HG03064 (cell line): ENCODE data around the gene FLCN.
"Not testable (repeated sequence)": the region's sequence is repeated elsewhere in the genome, so short reads cannot be mapped to it uniquely, and the experiment has no call there.

Experiments
- ATAC-seq: cut with Tn5 transposase; IDR thresholded peaks from one replicate; pipeline ENCODE4 v1.9.1; 2021; ENCODE audit warnings: low read depth; ENCODE audit not compliant: unreplicated experiment

Gene FLCN

GRCh38 chr17:17237026-17237799 is at the start of gene FLCN:
Gene FLCN, minus strand, starts transcription at chr17:17237168. Its CDS starts 9,031 bp downstream, at chr17:17228137.
- ATAC-seq = peak; percentile 69

GRCh38 chr17:17285951-17286350 is 49.0 kb upstream of the FLCN start:
- no peak for ATAC-seq

- ATAC-seq = peak; percentile 78
Measured at GRCh38 chr17:17280613-17281549, 43.9 kb upstream of the FLCN start, which contains the start of gene COPS3. Gene COPS3, minus strand, starts transcription at chr17:17281246. Its CDS starts 60 bp downstream, at chr17:17281186.

GRCh38 chr17:17279316-17279715 is 42.3 kb upstream of the FLCN start:
- no peak for ATAC-seq

GRCh38 chr17:17277431-17277830 is 40.5 kb upstream of the FLCN start:
- not testable (repeated sequence) for ATAC-seq

GRCh38 chr17:17275971-17276370 is 39.0 kb upstream of the FLCN start:
- no peak for ATAC-seq

- ATAC-seq = no peak
Measured at GRCh38 chr17:17269926-17270773, 33.2 kb upstream of the FLCN start.

- no peak for ATAC-seq
Measured at GRCh38 chr17:17264430-17264829, 27.5 kb upstream of the FLCN start.

GRCh38 chr17:17258998-17259397 is 22.0 kb upstream of the FLCN start:
- ATAC-seq = no peak

- no peak for ATAC-seq
Measured at GRCh38 chr17:17258011-17258410, 21.0 kb upstream of the FLCN start.

- ATAC-seq = no peak
Measured at GRCh38 chr17:17256316-17256715, 19.3 kb upstream of the FLCN start.

- not testable (repeated sequence) for ATAC-seq
Measured at GRCh38 chr17:17255689-17256088, 18.7 kb upstream of the FLCN start.

- ATAC-seq = no peak
Measured at GRCh38 chr17:17254036-17254435, 17.1 kb upstream of the FLCN start.

- no peak for ATAC-seq
Measured at GRCh38 chr17:17253406-17253805, 16.4 kb upstream of the FLCN start.

GRCh38 chr17:17252149-17252661 is 15.2 kb upstream of the FLCN start:
- no peak for ATAC-seq

- ATAC-seq = no peak
Measured at GRCh38 chr17:17246879-17247278, 9.9 kb upstream of the FLCN start.

- no peak for ATAC-seq
Measured at GRCh38 chr17:17243163-17243562, 6.2 kb upstream of the FLCN start.

- no peak for ATAC-seq
Measured at GRCh38 chr17:17242246-17242645, 5.3 kb upstream of the FLCN start.

- no peak for ATAC-seq
Measured at GRCh38 chr17:17241656-17242055, 4.7 kb upstream of the FLCN start.

GRCh38 chr17:17239832-17240231 is 2.9 kb upstream of the FLCN start:
- no peak for ATAC-seq
